ENCODE results near the gene GPANK1. TPM values are rescaled to one million over a fixed set of nuclear protein-coding genes. Genes with fewer than 3 reads are reported as not detected.

Gene GPANK1
- total RNA-seq, 1 donor from 2014 or later = 21.0 TPM

DNA sequence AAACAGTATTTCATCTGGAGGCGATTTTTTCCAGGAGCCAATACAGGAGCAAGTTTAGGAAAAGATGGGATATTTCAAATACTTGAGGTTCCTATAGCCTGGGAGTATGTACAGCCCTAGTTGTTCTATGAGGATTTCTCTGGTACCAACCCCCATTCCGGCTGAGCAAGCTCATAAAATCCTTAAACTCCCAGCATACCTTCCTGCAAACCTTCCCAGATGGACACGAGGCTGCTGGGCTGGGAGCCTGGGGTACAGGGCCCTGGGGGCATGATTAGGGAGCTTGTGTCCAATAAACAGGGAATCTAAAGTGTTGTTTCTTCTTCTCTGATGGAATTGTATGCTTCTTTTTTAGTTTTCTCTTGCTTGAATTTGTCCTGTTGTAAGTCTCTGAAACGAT lies 42.8 kb downstream of the GPANK1 start:
- Histone ChIP-seq H3K27ac (peak overlapping the region; percentile 6), H3K27me3 (no peaks in the 10 kb centered on the region), H3K79me2 (ENCODE audit: low read depth) (peaks cover 69% of the 10 kb centered on the region), H3K9me3 (ENCODE audit: low read depth) (no peaks in the 10 kb centered on the region), H3K4me3 (peak overlapping the region; percentile 89), H3F3A (ENCODE audit: low read depth) (peaks cover 57% of the 10 kb centered on the region), H3K36me3 (peaks cover 26% of the 10 kb centered on the region), H3K4me1 (peaks cover 11% of the 10 kb centered on the region), H3K4me2 (peak overlapping the region; percentile 93), H4K20me1 (ENCODE audit: low read depth) (peaks cover 47% of the 10 kb centered on the region), H3K9ac (peak overlapping the region; percentile 97), H2AFZ (replicated peaks) (no peak overlapping the region)
- TF ChIP-seq EZH2 (IDR thresholded peaks at IDR 0.05) = no peak
- TF ChIP-seq EZH2phosphoT487 (IDR thresholded peaks at IDR 0.05) = no peak
- no peak for TF ChIP-seq CTCF (IDR thresholded peaks at IDR 0.05)
- H3K4me3 Mint-ChIP-seq = peak overlapping the region; percentile 91
- no peaks in the 10 kb centered on the region for H3K9me3 Mint-ChIP-seq
- no peak for DNase-seq (ENCODE audit: low spot score)
- H3K4me1 Mint-ChIP-seq = peaks cover 19% of the 10 kb centered on the region
- H3K27me3 Mint-ChIP-seq (ENCODE audit: insufficient read depth, low read depth) = peaks cover 4% of the 10 kb centered on the region
- peaks cover 37% of the 10 kb centered on the region for H3K36me3 Mint-ChIP-seq
- peak overlapping the region; percentile 68 for H3K27ac Mint-ChIP-seq

GRCh38 chr6:31621320-31621939 lies 43.4 kb downstream of the GPANK1 start:
- Mint-ChIP-seq H3K36me3 (peaks cover 33% of the 10 kb centered on the region), H3K27me3 (ENCODE audit: insufficient read depth, low read depth) (peaks cover 4% of the 10 kb centered on the region), H3K9me3 (no peaks in the 10 kb centered on the region), H3K27ac (peak overlapping the region; percentile 68), H3K4me3 (peak overlapping the region; percentile 91), H3K4me1 (peaks cover 20% of the 10 kb centered on the region)
- no peak for DNase-seq (ENCODE audit: low spot score)
- Histone ChIP-seq H3K4me1 (peaks cover 11% of the 10 kb centered on the region), H3K27me3 (no peaks in the 10 kb centered on the region), H3K4me3 (peak overlapping the region; percentile 89), H3K4me2 (peak overlapping the region; percentile 93), H2AFZ (replicated peaks) (no peak overlapping the region), H3K9ac (peak overlapping the region; percentile 97), H3K36me3 (peaks cover 21% of the 10 kb centered on the region), H3K79me2 (ENCODE audit: low read depth) (peaks cover 63% of the 10 kb centered on the region), H3K27ac (peak overlapping the region; percentile 100), H3F3A (ENCODE audit: low read depth) (peaks cover 53% of the 10 kb centered on the region), H4K20me1 (ENCODE audit: low read depth) (peaks cover 41% of the 10 kb centered on the region), H3K9me3 (ENCODE audit: low read depth) (no peaks in the 10 kb centered on the region)
- no peak for TF ChIP-seq CTCF (IDR thresholded peaks at IDR 0.05)
- no peak for TF ChIP-seq EZH2phosphoT487 (IDR thresholded peaks at IDR 0.05)
- no peak for TF ChIP-seq EZH2 (IDR thresholded peaks at IDR 0.05)

GRCh38 chr6:31620586-31621319 lies 44.0 kb downstream of the GPANK1 start, which contains the start of gene PRRC2A:
PRRC2A (plus strand) TSS chr6:31620715; CDS start chr6:31622790, 2,075 bp downstream.
- Histone ChIP-seq H3K9ac (peak within 1 kb of the TSS; percentile 97), H3K79me2 (ENCODE audit: low read depth) (peaks cover 57% of the 10 kb centered on the region), H3K4me2 (peak within 1 kb of the TSS; percentile 93), H3K4me1 (peaks cover 11% of the 10 kb centered on the region), H3K4me3 (peak within 1 kb of the TSS; percentile 89), H2AFZ (replicated peaks) (peak within 1 kb of the TSS; percentile 40), H3K36me3 (peaks cover 16% of the 10 kb centered on the region), H3F3A (ENCODE audit: low read depth) (peaks cover 47% of the 10 kb centered on the region), H4K20me1 (ENCODE audit: low read depth) (peaks cover 35% of the 10 kb centered on the region), H3K27ac (peak within 1 kb of the TSS; percentile 100), H3K9me3 (ENCODE audit: low read depth) (no peaks in the 10 kb centered on the region), H3K27me3 (no peaks in the 10 kb centered on the region)
- Mint-ChIP-seq H3K4me3 (peak within 1 kb of the TSS; percentile 91), H3K27ac (peak within 1 kb of the TSS; percentile 98), H3K36me3 (peaks cover 26% of the 10 kb centered on the region), H3K4me1 (peaks cover 24% of the 10 kb centered on the region), H3K9me3 (no peaks in the 10 kb centered on the region), H3K27me3 (ENCODE audit: insufficient read depth, low read depth) (peaks cover 3% of the 10 kb centered on the region)
- TF ChIP-seq EZH2phosphoT487 (IDR thresholded peaks at IDR 0.05) (no peak), EZH2 (IDR thresholded peaks at IDR 0.05) (no peak), CTCF (IDR thresholded peaks at IDR 0.05) (no peak)
- DNase-seq (ENCODE audit: low spot score) = peak; percentile 90

All from neural progenitor cell (in vitro differentiated cells).